KOPT-K1 (cell line): ENCODE data around the gene CACNA1C.
"Not testable (repeated sequence)": the region's sequence is repeated elsewhere in the genome, so short reads cannot be mapped to it uniquely, and the experiment has no call there.

Experiments
- H3K27ac ChIP-seq: fragments of 200-600 bp; sonication (generic); 2 replicates; pipeline ENCODE4 v1.5.1; 2016; ENCODE audit warnings: antibody characterized with exemption, mild to moderate bottlenecking, low read depth, low read length; ENCODE audit not compliant: poor library complexity, severe bottlenecking
- H3K36me3 ChIP-seq: fragments of 200-600 bp; sonication (generic); 2 replicates; pipeline ENCODE4 v1.5.1; 2017; ENCODE audit warnings: antibody characterized with exemption, mild to moderate bottlenecking, low read length, moderate library complexity; ENCODE audit not compliant: insufficient read depth
- H3K9me3 ChIP-seq: fragments of 200-600 bp; sonication (generic); 2 replicates; pipeline ENCODE4 v1.5.1; 2017; ENCODE audit warnings: antibody characterized with exemption, low read length, mild to moderate bottlenecking; ENCODE audit not compliant: insufficient read depth, poor library complexity, severe bottlenecking

Gene CACNA1C

DNA sequence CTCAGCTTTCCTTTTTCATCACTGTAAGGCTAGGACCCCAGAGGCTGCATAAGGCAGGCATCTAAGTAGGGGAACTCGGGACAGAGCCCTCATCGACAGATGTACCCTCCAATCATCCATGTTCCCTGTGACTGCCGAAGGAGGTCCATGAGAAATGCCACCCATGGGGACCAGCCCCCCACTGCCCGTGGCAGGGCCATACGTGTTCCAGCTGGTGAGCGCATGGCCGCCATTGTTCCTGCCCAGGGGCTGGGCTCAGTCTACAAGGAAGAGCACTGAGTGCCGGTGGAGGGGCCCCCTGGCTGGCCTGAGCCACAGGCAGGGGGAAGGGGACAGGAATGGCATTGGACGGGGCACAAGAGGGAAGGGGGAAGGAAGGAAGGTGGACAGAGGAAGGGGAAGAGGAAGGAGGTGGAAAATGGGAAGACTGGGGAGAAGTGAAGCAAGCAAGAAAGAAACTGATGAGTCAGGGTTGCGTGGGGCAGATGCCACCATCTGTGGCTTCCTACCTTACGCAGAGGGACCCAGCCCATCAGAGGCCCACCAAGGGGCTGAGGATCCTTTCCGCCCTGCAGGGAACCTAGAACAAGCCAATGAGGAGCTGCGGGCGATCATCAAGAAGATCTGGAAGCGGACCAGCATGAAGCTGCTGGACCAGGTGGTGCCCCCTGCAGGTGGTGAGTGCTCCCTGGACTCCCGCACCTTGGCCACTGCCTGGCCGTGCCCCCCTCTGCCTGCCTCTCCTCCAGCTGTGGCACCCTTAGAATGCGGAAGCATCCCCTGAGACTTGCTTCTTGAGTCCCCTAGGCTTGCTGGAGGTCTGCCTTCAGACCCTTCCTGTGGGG lies 621.4 kb downstream of the CACNA1C start:
- no peaks in the 10 kb centered on the region for H3K9me3 ChIP-seq
- H3K27ac ChIP-seq, result no peak overlapping the region
- no peaks in the 10 kb centered on the region for H3K36me3 ChIP-seq

- Histone ChIP-seq H3K27ac (no peak overlapping the region), H3K36me3 (no peaks in the 10 kb centered on the region), H3K9me3 (no peaks in the 10 kb centered on the region)
These were observed 623.0 kb downstream of the CACNA1C start for GRCh38 chr12:2675776-2676175.

DNA sequence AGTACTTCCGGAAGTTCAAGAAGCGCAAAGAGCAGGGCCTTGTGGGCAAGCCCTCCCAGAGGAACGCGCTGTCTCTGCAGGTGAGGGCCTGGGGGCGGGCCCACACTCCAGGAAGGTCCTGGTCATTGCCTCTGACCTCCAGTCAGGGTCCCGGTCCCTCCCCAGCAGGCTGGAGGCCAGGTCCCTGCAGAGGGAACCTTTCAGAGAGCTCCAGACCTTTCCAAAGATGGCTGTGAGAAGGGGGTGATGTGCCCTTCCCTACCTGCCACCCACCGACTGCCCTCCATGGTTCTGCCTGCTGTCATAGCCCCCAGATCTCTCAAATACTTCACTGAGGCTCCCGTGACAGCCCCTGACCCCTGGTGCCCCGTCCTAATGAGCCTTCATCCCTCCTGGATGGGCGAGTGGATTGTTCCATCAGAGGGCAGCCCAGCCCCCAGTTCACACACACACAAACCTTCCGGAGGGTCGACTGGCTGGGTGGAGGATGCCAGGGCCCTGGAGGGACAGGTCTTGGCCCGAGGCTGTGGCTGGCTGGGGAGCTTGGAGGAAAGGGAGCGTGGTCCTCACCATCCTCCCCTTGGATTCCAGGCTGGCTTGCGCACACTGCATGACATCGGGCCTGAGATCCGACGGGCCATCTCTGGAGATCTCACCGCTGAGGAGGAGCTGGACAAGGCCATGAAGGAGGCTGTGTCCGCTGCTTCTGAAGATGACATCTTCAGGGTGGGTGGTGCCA lies 624.5 kb downstream of the CACNA1C start:
- no peak overlapping the region for H3K27ac ChIP-seq
- H3K9me3 ChIP-seq, result no peaks in the 10 kb centered on the region
- no peaks in the 10 kb centered on the region for H3K36me3 ChIP-seq

DNA sequence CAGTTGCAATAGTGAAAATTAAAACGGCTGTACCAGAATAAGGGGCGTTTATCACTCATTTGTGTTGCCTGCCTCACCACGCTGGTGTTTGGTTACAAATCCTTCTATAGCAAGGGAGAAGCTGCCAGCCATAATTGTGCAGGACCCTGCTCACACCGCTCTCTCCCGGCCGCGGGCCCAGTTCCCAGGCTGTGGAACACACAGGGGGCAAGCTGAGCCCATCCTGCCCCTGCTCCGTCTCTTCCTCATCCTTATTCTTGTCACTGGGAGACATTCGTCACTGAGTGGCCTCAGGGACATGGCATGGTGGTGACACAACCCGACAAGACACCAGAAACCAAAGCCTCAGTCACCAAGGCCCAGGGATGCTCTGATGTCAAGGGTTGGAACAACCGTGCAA lies 625.6 kb downstream of the CACNA1C start:
- Histone ChIP-seq H3K36me3 (no peaks in the 10 kb centered on the region), H3K9me3 (no peaks in the 10 kb centered on the region), H3K27ac (no peak overlapping the region)

GRCh38 chr12:2679068-2679815 lies 626.5 kb downstream of the CACNA1C start:
- no peaks in the 10 kb centered on the region for H3K9me3 ChIP-seq
- no peaks in the 10 kb centered on the region for H3K36me3 ChIP-seq
- H3K27ac ChIP-seq, result no peak overlapping the region

DNA sequence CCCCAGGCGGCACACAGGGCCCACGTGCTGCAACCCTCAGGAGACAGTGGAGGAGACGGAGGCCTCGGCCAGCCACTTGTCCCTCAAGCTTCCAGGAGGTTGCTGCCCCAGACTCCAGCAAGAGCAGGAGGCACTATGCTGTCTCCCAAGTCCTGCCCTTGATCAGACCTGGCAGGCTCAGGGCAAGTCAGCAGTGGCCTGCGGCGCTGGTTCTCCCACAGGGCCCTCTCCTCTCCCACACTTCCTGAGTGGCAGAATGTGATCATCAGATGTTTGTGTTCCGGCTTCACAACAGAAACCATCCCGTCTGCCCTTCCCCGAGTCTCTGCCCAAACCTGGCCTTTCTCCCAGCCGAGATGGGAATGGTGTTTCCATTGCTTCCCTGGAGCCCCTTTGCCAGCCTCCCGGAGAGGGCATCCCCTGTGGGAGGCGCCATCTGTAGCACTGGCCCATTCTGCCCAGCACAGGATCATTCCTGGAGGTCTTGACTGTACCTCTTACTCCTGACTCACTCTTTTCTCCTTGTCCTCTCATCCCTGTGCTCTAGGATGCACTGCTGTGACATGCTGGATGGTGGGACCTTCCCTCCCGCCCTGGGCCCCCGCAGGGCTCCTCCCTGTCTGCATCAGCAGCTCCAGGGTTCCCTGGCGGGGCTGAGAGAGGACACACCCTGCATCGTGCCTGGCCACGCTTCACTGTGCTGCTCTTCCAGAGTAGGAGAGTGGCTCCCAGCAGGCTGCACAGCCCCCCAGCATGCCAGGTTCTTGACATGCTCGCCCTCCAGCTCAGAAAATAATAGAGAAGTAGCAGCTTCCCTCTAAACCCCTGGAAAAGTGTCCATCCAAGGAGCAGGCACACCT lies 627.3 kb downstream of the CACNA1C start:
- Histone ChIP-seq H3K36me3 (no peaks in the 10 kb centered on the region), H3K9me3 (no peaks in the 10 kb centered on the region), H3K27ac (no peak overlapping the region)

DNA sequence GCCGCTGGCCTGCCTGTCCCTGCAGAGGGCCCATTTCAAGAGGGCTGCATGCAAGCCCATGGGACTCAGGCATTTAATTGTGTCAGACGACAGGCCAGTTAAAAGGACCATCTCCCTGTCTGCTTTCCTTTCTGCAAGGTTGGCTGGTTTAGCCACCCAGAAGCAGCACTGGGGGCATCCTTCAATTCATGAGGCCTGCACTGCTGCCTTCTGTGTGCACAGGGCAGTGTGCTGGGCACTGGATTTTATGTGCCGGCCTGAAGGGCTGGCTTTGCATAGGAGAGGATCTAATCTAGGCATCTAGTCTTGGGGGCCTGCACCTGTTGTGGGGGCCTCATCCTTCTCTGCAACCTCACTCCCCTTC lies 627.9 kb downstream of the CACNA1C start:
- Histone ChIP-seq H3K27ac (no peak overlapping the region), H3K36me3 (no peaks in the 10 kb centered on the region), H3K9me3 (no peaks in the 10 kb centered on the region)

DNA sequence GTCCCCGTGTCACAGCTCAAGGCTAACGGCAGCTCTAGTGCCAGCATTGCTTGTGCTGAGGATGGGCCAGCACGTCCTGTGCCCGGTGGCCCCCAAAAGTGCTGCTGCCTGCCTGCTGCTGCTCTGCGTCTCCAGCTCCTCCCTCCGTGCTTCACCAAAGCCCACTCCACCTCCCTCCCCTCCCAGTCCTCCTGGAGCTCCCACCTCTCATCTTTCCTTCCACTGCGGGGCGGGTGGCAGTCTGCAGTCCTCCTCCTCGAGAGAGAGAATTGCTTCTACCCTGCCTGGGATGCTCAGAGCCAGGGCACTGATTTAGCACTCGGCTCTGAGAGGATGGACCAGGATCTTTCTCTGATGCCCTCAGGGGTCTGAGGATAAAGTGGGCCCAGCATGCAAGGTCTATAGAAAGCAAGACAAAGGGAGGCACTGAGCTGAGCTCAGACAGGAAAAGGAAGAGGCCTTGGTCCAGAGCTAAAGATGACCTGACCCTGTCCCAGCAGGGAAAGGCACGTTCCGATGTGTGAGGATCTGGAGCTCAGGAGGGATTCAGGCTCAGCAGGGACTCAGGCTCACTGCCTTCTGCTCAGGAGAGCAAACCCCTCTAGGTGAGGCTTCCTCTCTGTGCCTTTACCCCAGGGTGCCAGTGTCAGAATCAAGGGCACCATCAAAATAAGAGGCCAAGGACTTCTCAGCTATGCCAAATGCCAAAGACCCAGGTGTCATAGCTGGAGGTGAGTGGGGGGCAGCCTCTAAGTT lies 628.8 kb downstream of the CACNA1C start:
- H3K36me3 ChIP-seq, result no peaks in the 10 kb centered on the region
- H3K9me3 ChIP-seq, result no peaks in the 10 kb centered on the region

GRCh38 chr12:2682296-2683251 lies 629.8 kb downstream of the CACNA1C start:
- no peaks in the 10 kb centered on the region for H3K9me3 ChIP-seq
- no peaks in the 10 kb centered on the region for H3K36me3 ChIP-seq
- no peak overlapping the region for H3K27ac ChIP-seq

More for the DNA sequence above, 628.8 kb downstream of the CACNA1C start:
- no peak overlapping the region for H3K27ac ChIP-seq

- Histone ChIP-seq H3K9me3 (no peaks in the 10 kb centered on the region), H3K36me3 (no peaks in the 10 kb centered on the region), H3K27ac (no peak overlapping the region)
These were observed 630.7 kb downstream of the CACNA1C start for GRCh38 chr12:2683283-2684025.

DNA sequence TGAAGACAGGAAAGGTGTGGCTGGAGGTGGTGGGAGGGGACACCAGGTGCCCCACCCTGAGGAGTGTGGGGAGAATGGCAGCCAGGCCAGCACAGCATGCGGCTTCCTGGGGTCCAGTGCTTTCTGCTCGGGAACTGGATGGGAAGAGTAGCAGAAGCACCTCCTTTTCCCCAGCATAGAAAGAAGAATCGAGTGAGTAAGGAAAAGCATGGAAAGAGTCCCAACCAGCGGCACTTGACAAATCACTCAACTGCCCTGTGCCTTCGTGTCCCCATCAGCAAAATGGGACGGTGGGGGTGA lies 631.2 kb downstream of the CACNA1C start:
- H3K9me3 ChIP-seq, H3K27ac ChIP-seq, H3K36me3 ChIP-seq: not testable (repeated sequence)

DNA sequence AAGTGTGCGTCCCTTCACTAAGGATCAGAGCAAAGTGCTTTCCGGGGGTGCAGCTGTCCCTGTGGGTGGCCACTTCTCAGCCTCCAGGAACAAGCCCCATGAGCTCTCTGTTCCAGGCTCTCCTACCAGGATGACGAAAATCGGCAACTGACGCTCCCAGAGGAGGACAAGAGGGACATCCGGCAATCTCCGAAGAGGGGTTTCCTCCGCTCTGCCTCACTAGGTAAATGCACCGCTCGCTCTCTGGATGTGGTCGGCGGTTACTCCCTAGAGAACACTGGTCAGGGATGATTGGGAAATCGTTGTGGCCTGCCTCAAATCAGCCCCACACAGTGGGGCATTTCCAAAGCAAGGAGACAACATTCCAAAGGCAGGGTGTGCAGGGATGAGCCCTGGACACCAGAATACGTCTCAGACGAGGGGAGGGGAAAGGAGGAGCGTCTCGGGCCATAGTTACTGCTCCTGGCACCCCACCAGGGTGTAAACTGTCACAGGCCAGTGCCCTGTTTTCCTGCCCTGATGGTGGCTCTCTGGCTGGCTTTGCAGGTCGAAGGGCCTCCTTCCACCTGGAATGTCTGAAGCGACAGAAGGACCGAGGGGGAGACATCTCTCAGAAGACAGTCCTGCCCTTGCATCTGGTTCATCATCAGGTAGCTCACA lies 633.0 kb downstream of the CACNA1C start:
- not testable (repeated sequence) for H3K27ac ChIP-seq, H3K9me3 ChIP-seq, H3K36me3 ChIP-seq
